GM21723 (cell line): ENCODE measurements around the gene ALKBH7.
"Not testable (repeated sequence)": the region's sequence is repeated elsewhere in the genome, so short reads cannot be mapped to it uniquely, and the experiment has no call there.

Source experiments
- ATAC-seq: cut with Tn5 transposase; IDR thresholded peaks from one replicate; pipeline ENCODE4 v1.9.1; 2021; ENCODE audit warnings: mild to moderate bottlenecking, moderate library complexity; ENCODE audit not compliant: unreplicated experiment

Gene ALKBH7

GRCh38 chr19:6372594-6373095, at the start of gene ALKBH7:
Gene ALKBH7 (plus strand): TSS chr19:6372794. CDS start chr19:6372821, 27 bp downstream.
- peak; percentile 79 for ATAC-seq

DNA sequence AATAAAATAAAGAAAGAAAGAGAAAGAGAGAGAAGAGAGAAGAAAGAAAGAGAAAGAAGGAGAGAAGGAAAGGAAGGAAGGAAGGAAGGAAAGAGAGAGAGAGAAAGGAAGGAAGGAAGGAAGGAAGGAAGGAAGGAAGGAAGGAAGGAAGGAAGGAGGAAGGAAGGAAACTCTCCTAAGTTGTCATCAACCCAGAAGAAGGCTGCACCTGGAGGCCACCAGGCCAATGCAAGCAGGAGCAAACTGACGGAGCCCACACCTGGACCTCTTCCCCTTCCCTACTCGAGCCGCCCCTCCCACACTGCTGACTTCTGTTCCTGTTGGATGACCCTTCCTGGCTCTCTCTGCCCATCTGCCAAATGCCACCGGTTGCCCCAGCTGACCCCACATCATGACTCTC, 47.8 kb upstream of the ALKBH7 start:
- no peak for ATAC-seq

DNA sequence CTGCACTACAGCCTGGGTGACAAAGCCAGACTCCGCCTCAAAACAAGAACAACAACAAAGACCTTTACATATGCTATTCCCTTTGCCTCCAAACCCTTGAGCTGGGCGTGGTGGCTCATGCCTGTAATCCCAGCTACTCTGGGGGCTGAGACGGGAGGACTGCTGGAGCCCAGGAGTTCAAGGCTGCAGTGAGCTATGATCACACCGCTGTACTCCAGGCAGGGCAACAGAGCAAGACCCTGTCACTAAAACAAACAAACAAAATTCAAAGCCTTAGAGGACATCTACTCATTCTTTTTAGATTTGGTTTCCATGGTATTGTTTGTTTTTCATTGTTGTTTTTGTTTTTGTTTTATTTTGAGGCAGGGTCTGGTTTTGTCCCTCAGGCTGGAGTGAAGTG, 47.0 kb upstream of the ALKBH7 start:
- ATAC-seq = no peak

DNA sequence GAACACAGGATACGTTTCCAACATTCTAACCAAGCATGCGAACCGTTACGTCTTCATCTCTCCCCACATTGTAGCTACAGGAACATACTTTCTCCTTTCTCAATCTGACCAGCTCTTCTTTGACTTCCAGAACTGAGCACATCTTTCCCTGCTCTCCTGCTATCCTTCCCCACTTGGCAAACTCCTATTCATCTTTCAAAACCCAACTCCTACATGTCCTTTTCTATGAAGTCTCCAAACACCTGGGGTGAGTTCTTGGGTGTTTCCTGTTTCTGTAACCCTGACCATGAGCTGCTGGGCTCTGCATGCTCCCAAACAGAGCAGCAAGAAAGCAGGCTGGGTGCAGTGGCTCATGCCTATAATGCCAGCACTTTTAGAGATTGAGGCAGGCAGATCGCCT, 45.8 kb upstream of the ALKBH7 start:
- ATAC-seq = no peak

DNA sequence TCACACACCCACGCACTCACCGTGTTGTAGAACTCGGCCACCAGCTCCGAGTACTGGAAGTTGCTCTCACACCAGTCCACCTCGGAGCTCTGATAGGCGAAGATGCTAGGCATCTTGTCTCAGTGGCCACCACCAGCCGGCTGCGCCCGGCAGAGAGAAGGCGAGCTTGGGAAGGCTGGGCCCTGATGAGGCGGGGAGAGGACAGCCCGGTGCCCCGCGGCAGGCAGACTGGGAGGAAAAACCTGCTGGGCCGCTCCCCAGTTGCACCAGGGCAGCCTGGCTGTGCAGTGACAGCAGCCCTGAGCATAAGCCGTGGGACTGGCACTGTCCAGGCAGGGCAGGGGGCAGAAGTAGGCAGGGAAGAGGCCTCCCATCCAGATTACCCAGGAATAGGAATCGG, 39.2 kb upstream of the ALKBH7 start, which contains the start of gene ACER1:
TSS of gene ACER1 (minus strand) at position 174 of the 400 bp plus-strand sequence. CDS start at position 113, 61 bp downstream.
- ATAC-seq = no peak

DNA sequence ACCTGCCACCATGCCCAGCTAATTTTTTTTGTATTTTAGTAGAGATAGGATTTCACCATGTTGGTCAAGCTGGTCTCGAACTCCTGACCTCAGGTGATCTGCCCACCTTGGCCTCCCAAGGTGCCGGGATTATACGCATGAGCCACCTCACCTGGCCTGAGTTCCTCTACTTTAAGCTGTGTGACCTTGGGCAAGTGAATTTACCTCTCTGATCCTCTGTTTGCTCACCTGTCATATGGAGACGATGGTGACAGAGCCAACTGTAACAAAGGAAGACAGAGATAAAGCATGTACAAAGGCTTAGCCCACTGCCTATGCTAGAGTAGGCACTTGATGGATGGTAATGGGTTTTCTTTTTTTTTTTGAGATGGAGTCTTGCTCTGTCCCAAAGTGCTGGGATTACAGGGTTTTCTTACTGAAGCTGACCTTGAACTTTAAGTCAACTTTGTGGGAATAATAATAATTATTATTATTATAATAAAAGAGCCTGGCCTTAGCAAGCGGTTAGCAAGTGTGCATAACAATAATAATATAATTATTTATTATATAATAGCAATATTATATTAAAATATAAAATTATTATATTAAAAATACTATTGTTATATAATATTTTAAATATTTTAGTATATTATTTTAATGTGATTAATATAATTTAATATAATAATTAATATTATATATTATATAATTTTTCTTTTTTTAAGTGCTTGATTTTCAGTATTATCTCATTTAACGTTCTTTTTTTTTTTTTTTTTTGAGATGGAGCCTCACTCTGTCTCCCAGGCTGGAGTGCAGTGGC, 37.9 kb upstream of the ALKBH7 start:
- ATAC-seq = no peak

DNA sequence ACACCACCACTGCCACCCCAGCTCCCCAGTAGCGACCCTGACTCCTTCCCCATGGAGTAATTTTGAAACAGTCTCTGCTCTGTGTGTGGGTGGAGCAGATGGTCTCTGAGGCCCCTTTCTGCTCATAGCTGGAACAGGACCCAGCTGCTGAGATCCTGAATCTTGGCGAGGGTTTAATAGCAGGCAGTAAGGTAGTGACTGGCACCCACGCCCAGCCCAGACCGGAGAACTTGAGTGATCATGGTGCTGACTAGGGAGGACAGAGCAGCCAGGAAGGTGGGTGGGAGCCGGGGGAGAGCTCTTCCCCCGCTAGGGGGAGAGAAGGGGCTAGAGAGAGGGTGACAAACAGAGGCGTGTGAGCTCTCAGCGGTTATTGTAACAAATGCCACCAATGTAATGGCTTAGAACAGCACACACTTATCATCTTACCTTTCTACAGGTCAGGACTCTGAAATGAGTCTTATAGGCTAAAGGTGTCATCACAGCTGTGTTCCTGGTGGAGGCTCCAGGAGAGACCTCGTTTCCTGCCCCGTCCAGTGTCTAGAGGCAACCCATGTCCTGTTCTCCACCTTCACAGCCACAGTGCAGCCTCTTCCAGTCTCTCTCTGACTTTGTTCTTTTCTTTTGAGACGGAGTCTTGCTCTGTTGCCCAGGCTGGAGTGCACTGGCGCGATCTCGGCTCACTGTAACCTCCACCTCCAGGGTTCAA, 31.9 kb upstream of the ALKBH7 start:
- no peak for ATAC-seq

DNA sequence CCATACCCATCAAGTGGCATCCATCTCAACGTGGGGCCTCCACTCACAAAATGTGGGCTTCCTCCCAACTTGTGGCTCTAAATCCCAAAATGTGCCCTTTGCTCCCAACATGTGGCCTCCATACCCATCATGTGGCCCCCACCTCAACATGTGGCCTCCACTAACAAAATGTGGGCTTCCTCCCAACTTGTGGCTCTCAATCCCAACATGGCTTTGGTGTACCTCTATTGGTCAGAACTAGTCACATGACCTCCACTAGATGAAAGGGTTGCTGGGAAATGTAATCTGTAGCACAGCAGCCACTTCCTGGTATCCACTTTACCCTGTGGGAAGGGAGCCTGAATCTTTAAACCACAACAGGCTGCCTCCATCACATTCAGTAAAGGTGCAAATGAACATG, 29.1 kb upstream of the ALKBH7 start:
- ATAC-seq = no peak

DNA sequence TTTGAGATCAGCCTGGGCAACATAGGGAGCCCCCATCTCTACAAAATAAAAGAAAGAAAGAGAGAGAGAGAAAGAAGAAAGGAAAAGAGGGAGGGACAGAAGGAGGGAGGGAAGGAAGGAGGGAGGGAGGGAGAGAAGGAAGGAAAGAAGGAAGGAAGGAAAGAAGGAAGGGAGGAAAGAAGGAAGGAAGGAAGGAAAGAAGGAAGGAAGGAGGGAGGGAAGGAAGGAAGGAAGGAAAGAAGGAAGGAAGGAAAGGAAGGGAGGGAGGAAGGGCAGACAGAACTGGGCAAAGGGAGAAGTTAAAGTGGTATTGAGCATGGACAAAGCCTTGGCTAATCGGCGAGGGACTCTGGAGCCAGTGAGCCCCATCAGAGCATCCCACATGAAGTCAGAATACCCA, 23.3 kb upstream of the ALKBH7 start:
- ATAC-seq = not testable (repeated sequence)

DNA sequence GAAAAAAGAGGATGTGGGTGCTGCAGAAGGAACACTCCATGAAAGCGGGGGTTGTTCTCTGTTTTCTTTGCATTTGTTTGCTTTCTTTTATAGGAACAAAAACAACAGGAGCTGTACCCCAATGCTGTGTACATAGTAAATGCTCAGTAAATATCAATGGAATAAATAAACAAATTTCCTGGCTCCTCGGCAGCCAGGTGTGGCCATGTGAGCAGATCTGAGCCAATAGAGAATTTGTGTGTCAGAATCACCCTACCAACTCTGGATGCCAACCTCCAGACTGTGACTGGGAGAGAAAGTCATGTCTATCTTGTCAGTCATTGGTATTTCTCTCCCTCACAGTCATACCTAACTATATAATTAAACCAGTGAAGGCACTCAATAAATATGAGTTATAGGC, 21.9 kb upstream of the ALKBH7 start:
- ATAC-seq = no peak

DNA sequence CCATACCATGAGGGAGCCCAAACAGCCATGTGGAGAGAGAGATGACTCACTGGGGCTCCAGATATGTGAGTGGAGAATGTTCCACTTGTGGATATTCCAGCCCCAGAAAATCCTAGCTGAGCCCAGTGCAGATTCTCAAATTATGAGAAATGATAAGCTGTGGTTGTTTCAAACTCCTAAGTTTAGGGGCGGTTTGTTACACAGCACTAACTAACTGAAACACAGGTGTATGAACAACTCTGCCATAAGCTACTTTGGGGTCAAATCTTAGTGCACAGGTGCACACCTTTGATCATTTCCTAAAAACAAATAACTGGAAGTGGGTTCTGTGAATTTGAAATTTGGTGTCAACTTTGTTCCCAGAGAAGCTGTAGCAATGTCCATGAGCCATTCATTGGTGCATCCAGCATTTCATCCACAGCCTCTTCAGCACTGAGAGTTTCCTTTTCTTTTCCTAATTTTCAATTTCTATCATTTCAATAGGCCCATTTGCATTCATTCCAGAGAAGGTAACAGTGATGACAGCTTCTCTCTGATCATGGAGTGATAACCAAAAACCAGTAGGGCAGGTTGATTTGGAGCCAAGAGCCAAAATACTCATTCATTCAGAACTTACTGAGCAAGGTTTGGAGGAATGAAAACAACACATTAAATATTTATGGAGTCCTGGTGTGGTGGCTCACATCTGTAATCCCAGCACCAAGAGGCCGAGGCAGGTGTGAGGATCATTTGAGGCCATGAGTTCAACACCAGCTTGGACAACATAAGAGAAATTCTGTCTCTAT, 20.0 kb upstream of the ALKBH7 start:
- no peak for ATAC-seq

GRCh38 chr19:6354098-6354674, 18.4 kb upstream of the ALKBH7 start:
- no peak for ATAC-seq

- not testable (repeated sequence) for ATAC-seq
These were observed 17.1 kb upstream of the ALKBH7 start for GRCh38 chr19:6355321-6356040.

DNA sequence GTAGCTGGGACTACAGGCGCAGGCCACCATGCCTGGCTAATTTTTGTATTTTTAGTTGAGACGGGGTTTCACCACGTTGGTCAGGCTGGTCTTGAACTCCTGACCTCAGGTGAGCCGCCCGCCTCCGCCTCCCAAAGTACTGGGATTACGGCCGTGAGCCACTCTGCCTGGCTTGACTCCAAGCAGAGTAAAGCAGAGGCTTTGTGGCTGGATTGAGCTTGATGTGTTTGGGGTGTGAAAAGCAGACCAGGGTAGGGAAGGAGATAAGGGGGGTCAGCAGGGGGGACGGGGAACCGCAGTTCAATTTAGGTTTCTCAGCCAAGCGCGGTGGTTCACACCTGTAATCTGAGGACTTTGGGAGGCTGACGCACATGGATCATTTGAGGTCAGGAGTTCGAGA, 15.4 kb upstream of the ALKBH7 start:
- ATAC-seq = no peak

GRCh38 chr19:6358003-6358402, 14.6 kb upstream of the ALKBH7 start:
- no peak for ATAC-seq

GRCh38 chr19:6359568-6360341, 12.8 kb upstream of the ALKBH7 start:
- ATAC-seq = no peak

GRCh38 chr19:6360445-6360844, 12.1 kb upstream of the ALKBH7 start:
- ATAC-seq = not testable (repeated sequence)

GRCh38 chr19:6360857-6361216, 11.8 kb upstream of the ALKBH7 start:
- not testable (repeated sequence) for ATAC-seq

- ATAC-seq = no peak
These were observed 10.6 kb upstream of the ALKBH7 start for GRCh38 chr19:6362027-6362350.

DNA sequence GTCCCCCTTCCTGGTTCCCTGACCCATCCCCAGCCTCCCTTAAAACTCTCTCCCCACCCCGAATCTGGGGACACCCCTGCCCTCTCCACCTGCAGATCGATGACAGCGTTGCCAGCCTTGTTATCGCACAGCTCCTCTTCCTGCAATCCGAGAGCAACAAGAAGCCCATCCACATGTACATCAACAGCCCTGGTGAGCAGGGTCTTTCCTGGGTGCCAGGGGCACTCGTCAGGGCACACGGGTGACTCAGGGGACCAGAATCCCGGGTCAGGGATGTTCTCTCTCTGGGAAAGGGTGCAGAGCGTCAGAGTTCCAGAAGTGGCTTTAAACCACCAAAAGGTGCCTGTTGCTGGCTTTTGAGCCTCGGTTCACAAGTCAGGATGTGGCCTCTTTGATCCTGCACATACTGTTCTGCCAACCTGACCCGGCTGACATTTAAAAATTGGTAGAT, 10.2 kb upstream of the ALKBH7 start:
- no peak for ATAC-seq
